ENCODE data around the gene SLC27A5.

GRCh38 chr19:58466760-58467589, 44.8 kb downstream of the SLC27A5 start, which contains the start of gene ZNF324:
- TF ChIP-seq CTCF (IDR thresholded peaks at IDR 0.05): no peak
- no peak for TF ChIP-seq TP53 (CRISPR knock-in tag; IDR thresholded peaks at IDR 0.05)
- peak; percentile 98 for TF ChIP-seq USF2 (IDR thresholded peaks at IDR 0.05)
- peak; percentile 48; the same call in 1 of the 2 replicates for TF ChIP-seq E2F6 (IDR thresholded peaks at IDR 0.05; ENCODE audit: borderline replicate concordance, low read depth)
- no peak for TF ChIP-seq MAZ (IDR thresholded peaks at IDR 0.05; ENCODE audit: borderline replicate concordance, low read depth, low read length)
- no peak for TF ChIP-seq CEBPB (IDR thresholded peaks at IDR 0.05)
- TF ChIP-seq POLR2A (IDR thresholded peaks at IDR 0.05; ENCODE audit: low read length): peak; percentile 38
- no peak for TF ChIP-seq RCOR1 (IDR thresholded peaks at IDR 0.05; ENCODE audit: low read depth, low read length)

Measured in A549 (cell line).